GM18867 (cell line): ENCODE results near the gene DDX1.
"Not testable (repeated sequence)": the region's sequence is repeated elsewhere in the genome, so short reads cannot be mapped to it uniquely, and the experiment has no call there.

ENCODE experiments used
- ATAC-seq: cut with Tn5 transposase; IDR thresholded peaks from one replicate; pipeline ENCODE4 v1.9.1; 2021; ENCODE audit warnings: mild to moderate bottlenecking, moderate library complexity; ENCODE audit not compliant: unreplicated experiment

The DDX1 gene

GRCh38 chr2:15614545-15615300, 23.1 kb downstream of the DDX1 start:
- no peak for ATAC-seq

GRCh38 chr2:15615301-15615920, 23.7 kb downstream of the DDX1 start:
- no peak for ATAC-seq

- no peak for ATAC-seq
Measured at GRCh38 chr2:15616429-15616828, 24.8 kb downstream of the DDX1 start.

GRCh38 chr2:15616850-15617777, 25.4 kb downstream of the DDX1 start:
- ATAC-seq: no peak

GRCh38 chr2:15617778-15618448, 26.2 kb downstream of the DDX1 start:
- no peak for ATAC-seq

- ATAC-seq: no peak
Measured at GRCh38 chr2:15618449-15618855, 26.8 kb downstream of the DDX1 start.

- no peak for ATAC-seq
Measured at GRCh38 chr2:15619076-15619475, 27.4 kb downstream of the DDX1 start.

GRCh38 chr2:15619510-15619909, 27.8 kb downstream of the DDX1 start:
- ATAC-seq: no peak

- no peak for ATAC-seq
Measured at GRCh38 chr2:15619938-15620337, 28.3 kb downstream of the DDX1 start.

- no peak for ATAC-seq
Measured at GRCh38 chr2:15620340-15620739, 28.7 kb downstream of the DDX1 start.

- no peak for ATAC-seq
Measured at GRCh38 chr2:15620857-15621471, 29.3 kb downstream of the DDX1 start.

- ATAC-seq: not testable (repeated sequence)
Measured at GRCh38 chr2:15621472-15621870, 29.8 kb downstream of the DDX1 start.

GRCh38 chr2:15622214-15622613, 30.5 kb downstream of the DDX1 start:
- ATAC-seq: no peak

- ATAC-seq: no peak
Measured at GRCh38 chr2:15622614-15623480, 31.2 kb downstream of the DDX1 start.

- no peak for ATAC-seq
Measured at GRCh38 chr2:15623481-15623796, 31.8 kb downstream of the DDX1 start.

- no peak for ATAC-seq
Measured at GRCh38 chr2:15623898-15624541, 32.4 kb downstream of the DDX1 start.

GRCh38 chr2:15624903-15625302, 33.2 kb downstream of the DDX1 start:
- ATAC-seq: no peak

GRCh38 chr2:15625344-15626036, 33.8 kb downstream of the DDX1 start:
- ATAC-seq: no peak

GRCh38 chr2:15626126-15626525, 34.5 kb downstream of the DDX1 start:
- no peak for ATAC-seq
